HG02840 (cell line): ENCODE measurements around the gene TSPAN19.
"Not testable (repeated sequence)": the region's sequence is repeated elsewhere in the genome, so short reads cannot be mapped to it uniquely, and the experiment has no call there.

Source experiments
- ATAC-seq: cut with Tn5 transposase; IDR thresholded peaks from one replicate; pipeline ENCODE4 v1.9.1; 2021; ENCODE audit warnings: mild to moderate bottlenecking, moderate library complexity, moderate number of reproducible peaks; ENCODE audit not compliant: unreplicated experiment, low FRiP score

Gene TSPAN19

DNA sequence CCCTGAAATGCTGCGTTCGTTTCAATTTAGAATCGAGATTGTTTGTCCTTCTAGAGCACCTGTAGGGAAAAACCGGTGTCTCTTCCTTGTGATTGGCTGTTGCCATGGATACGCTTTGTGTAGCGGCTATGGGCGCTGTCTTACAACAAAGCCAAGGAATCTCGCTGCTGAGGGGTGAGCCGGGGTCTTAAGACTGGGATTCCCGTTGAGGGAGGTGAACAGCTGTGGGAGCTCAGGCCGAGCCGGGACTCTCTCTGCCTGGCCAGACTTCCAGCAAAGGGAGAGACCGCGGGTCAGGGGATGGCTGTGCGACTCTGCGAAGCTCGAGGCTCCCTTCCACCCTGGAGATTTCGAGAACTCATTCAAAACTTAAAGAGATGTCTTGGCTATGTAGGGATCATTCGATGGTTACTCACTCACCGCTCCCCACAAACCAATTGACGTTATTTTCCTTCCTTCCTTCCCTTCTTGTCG, at the start of gene TSPAN19, which contains the start of gene LRRIQ1:
Gene TSPAN19 (minus strand): TSS at position 44 of the 474 bp plus-strand sequence. CDS start 6,331 bp downstream, outside the sequence.
Gene LRRIQ1 (plus strand): TSS at position 118 of the 474 bp plus-strand sequence. CDS start 1,826 bp downstream, outside the sequence.
- peak; percentile 89 for ATAC-seq

DNA sequence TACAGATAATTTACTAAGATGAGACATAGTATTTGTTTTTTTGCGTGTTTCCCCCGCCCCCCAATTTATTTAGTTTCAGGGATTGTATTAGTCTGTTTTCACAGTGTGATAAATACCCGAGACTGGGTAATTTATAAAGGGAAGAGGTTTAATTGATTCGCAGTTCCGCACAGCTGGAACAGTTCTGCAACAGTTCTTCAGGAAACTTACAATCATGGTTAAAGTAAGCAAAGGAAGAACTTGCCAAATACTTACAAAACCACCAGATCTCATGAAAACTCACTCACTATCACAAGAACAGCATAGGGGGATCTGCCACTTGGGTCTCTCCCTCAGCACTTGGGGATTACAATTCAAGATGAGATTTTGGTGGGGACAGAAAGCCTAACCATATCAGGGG, 49.0 kb upstream of the TSPAN19 start:
- ATAC-seq: no peak

DNA sequence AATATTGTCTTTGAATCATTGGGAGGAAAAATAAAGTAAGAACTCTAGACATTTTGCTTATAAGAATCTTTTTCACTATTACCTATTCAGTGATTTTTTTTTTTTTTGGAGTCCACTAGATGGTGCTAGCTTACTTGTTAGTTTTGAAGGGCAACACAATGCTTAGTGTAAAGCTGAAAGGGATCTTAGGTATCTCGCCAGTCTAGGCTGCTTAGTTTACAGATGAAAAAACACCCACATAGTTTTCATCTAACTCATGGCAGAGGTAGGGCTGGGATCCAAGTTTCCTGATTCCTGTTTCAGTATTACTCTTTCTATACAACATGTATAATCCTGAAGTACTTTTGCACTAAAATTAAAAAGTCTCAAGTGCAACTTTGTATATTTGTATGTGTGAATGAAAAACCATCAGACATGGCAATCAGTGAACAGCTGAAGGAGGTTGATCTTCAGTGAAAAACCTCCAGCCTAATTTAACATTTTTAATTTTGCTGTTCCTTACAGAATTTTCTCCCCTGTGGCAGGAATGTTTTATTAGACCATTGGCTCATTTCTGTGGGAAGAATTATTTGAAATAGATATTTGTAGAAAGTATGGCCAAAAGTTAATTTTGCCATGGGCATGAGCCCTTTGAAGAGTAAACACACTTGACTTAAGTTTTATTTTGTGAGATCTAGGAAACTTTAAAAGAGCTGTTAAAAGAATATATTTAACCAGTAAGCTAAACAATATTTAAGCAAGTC, 40.8 kb upstream of the TSPAN19 start:
- ATAC-seq: no peak

DNA sequence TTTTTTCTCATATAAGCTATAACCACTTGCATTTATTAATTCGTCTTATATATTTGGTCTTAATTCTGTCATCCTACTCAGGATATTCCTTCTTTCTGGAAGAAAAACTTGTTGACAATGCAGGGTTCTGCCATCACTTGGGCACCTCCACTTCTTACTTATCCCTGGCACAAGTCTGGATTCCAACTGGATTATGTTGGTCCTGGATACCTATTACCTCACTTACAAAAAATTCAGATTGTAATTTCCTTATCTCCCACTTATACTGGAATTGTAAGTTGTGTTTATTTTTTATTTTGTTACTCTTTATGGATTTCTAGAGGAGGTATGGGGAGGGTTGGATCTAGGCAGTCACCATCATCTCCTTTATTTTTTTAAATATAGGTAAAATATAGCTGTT, 36.7 kb upstream of the TSPAN19 start:
- ATAC-seq: no peak

DNA sequence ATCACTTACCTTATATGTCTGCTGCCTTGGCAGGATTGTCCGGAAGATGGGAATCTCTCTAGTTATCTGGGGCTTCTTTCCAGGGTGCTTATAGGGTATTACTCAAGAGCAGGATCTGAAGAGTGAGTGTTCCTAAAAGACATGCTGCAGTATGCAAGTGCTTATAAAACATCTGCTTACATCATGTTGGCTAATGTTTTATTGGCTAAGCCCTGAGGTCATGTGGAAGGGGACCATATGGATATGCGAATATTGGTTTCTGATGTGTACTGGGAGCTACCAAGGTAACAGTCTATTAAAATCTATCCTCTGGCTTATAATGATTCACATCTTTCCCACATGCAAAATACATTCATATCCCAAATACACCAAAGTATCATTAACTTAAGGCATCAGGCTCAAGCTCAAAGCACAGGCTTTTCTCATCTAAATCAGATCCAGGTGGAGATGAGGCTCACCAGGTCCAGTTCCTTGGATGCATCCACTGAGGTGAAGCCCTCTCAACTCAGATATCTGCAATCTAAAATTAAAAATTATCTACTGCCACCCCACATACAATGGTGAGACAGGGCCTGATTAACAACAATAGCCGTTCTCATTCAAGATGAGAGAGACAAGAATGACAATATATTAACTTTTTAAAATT, 29.9 kb upstream of the TSPAN19 start:
- ATAC-seq: no peak

DNA sequence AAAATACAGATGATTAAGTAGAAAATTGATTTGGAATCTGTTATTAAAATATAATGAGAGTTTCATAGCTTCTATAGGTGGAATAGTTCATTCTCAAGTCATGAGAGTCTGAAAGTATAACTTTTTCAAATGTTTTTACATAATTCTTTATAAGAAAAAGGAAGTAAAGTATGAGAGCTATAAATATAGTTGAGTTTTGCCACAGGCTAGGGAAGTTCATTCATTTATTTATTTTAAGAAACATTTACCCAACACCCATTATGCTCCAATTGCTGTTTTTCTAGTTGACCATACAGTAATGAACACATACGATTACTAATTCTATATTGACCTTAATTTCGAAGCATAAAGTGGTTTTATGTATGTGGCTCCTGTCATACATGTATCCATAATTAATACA, 24.8 kb upstream of the TSPAN19 start:
- no peak for ATAC-seq

DNA sequence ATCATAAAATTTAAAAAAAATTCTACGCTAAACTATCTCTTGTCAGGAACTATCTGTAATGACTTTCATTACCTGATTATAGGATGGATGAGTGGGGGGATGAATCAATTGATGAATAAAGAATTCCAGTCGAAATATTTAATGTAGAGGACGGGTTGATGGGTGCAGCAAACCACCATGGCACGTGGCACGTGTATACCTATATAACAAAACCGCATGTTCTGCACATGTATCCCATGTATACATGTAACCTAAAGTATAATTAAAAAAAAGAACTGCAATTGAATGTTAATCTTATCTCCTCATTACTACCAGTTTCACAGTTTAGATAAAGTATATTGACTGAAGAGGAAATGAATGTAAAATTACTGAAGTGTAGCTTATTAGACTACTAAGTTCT, 23.5 kb upstream of the TSPAN19 start:
- ATAC-seq: no peak

DNA sequence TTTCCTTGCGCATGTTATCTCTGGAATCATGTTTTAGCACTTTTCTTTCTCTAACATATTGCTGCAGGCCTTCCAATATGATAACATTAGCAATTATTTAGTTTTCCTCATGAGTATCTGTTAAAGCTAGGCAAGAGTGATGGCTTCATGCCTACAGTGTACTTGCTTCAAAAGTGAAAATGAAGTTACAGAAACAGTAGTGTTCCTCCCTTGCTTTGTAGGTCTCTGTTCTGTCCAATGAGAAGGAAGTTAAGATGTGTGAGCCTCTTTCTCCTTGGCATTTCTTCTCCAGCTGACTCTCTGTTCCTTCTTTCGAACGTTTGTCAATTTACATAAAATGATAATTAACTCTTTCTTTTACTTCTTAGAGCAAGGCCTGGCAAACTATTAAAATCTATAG, 22.3 kb upstream of the TSPAN19 start:
- ATAC-seq: no peak

DNA sequence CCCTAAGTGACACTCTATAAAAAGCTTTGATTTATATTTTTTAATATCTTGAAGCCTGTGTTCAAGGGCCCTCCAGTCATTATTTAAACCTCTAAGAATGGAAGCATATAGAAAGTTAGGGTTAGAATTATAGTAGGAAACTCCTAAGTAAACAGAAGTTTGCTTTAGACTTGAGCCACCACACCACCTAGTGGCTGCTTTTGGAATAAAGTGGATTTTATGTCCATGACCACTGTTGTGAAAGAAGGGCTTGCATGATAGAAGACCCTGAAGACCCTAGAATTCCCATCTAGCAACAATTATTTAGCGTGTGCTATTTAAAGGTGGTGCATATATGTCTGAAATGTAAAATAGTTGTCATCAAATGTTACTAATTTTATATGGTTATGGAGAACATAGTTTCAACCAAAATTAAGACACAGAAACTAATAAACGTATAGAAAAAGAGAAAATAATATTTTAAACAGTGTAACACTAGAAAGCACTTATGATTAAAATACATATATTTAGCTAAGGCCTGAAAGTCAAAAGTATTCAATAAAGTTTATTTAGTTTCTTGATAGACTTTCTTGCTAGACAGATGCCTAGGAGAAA, 21.4 kb upstream of the TSPAN19 start:
- peak; percentile 69 for ATAC-seq

DNA sequence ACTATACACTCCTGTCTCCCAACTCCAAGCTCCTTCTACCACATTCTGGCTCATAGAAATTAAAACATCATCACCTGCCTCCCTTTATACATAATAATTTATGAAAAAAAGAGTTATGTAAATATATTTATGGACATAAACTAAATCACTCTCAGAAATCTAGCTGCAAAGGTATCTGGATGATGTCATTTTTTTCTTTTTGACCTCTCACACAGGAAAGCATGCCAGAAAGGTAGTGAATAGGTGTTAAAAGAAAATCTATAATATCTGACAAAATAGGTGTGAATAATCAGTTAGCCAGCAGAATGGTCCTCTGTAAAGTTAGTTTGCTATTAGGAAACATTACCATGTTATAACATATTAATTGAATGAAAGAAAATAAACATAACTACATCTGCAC, 7.8 kb upstream of the TSPAN19 start:
- ATAC-seq: no peak

DNA sequence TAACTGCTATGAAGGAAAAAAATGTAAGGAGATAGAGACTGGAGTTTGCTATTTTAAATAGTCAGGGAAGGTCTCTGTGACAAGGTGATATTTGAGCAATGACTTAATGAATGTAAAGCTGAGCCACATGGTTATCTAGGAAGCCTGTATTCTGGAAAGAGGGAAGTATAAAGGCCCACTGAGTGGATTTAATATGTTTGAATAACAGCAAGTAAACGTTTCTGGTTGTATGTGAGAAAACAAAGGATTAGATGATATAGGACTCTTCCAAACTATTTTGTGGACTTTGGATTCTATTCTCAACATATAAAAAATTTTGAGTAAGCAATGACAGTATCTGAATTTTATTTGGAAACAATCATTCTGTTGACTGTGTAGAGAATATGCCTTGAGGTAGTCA, 5.3 kb upstream of the TSPAN19 start:
- ATAC-seq: no peak

DNA sequence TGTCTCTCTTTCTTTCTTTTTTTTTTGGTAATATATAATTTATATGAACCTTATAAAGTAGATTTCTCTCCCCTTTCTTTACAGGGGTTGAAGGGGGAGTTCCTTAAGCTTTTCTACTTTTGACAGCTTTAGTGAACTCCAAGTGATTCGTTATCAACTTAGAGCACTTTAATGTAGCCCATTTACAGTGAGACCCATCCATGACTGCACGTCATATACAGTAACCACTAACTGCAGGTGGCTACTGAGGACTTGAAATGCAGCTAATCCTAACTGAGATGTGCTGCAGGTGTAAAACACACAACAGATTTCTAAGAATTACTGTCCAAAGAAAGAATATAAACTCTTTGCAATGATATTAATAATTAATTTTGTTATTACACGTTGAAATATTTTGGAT, 656 bp upstream of the TSPAN19 start:
- peak; percentile 15 for ATAC-seq

DNA sequence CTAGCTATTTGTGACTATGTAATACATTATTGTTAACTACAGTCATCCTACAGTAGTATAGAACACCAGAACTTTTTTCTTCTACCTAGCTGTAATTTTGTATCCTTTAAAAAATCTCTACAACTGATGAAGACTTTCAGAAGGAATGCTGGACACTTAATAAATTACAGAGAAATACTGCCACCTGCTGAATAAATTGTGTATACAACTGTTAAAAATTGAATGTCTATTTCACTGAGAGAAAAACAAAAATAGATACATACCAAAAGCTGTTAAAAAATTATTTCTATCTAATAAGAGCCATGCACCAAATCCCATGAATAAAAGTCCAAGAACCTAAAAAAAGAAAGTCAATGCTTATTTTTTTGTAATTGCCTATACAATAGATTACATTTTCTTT, 6.6 kb downstream of the TSPAN19 start:
- no peak for ATAC-seq

DNA sequence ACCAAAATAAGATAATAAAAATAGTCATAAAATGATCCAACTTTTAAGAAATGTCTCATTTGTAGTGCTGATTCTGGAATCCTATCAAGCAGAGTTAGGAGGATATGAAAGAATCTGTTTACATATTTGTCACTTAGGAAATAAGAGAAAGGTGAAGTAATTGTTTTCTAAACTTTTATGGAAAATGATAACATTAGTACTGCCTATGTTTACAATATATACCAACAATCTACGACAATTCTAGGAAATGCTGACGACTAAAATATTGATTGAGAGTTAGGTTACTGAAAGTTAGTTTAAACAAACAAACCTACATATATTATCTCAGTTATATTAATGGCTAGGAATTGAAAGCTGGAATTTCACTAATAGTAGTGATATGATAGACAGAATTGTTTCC, 18.0 kb downstream of the TSPAN19 start:
- ATAC-seq: no peak

DNA sequence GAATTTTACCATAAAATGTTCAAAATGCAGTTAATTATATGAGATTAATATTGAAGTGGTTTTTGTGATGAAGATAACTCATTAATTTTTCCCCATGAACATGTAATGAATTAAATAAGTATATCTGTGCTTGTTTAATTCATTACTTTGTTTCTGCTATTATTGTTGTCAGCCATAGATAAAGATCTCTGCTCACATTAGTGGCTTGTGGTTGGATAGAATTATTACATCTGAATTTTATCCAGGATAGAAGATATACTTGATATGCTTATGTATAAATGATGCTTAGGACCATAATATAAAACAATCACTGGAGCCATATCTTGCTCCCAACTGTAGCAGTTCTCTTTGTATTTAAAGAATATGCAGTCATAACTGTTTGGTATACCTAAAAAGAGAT, 18.5 kb downstream of the TSPAN19 start:
- no peak for ATAC-seq

DNA sequence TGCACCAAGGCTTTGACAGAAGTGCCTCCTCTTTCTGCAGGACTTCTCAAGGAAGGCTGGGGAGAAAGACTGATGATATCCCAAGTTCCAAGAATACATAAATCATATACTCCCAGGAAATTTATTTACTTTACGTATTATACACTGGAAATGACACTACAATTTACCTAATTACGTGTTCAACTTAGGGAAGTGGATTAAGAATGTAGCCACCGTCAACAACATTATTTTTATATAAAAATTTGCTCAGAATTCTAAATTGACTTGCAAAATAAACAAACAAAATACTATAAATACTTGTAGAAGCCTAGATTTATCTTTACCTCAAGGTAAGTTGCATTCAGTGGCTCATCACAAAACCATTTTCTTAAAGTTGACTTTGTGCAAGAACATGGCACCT, 18.9 kb downstream of the TSPAN19 start:
- no peak for ATAC-seq

DNA sequence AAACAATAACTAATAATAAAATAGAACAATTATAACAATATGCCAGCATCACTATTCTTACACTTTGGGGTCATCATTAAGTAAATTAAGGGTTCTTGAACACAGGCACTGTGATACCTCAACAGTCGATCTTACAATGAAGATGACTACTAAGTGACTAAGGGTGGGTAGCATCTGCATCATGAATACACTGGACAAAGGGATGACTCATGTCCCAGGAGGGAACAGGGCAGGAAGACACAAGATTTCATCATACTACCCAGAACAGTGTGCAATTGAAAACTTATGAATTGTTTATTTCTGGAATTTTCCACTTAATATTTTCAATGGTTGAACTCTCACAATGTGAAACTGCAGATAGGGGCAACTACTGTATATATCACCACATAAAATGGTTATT, 19.7 kb downstream of the TSPAN19 start:
- no peak for ATAC-seq

DNA sequence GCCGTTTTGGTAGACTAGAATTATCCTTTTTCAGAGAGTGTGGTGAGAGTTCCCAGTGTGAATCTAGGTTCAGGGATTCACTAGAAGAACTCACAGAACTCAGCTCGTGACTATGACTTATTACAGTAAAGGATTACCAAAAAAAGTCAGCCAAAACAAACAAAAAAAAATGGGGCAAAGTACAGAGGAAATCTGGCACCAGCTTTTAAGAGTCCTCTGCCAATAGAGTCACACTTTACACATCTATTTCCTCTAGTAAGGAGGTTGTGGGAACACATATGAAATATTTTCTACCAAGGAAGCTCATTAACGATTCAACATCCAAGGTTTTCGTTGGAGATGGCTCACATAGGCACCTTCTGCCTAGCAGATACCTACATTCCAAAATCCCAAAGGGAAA, 28.2 kb downstream of the TSPAN19 start:
- no peak for ATAC-seq

DNA sequence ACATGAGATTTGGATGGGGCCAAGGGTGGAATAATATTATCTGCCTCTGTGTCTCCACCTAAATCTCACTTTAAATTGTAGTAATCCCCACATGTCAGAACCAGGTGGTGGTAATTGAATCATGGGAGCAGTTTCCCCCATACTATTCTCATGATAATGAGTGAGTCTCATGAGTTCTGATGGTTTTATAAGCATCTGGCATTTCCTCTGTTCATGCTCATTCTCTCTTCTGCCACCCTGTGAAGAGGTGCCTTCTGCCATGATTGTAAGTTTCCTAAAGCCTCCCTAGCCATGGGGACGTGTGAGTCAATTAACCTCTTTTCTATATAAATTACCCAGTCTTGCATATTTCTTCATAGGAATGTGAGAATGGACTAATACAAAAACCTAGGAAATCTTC, 29.9 kb downstream of the TSPAN19 start:
- ATAC-seq: no peak

DNA sequence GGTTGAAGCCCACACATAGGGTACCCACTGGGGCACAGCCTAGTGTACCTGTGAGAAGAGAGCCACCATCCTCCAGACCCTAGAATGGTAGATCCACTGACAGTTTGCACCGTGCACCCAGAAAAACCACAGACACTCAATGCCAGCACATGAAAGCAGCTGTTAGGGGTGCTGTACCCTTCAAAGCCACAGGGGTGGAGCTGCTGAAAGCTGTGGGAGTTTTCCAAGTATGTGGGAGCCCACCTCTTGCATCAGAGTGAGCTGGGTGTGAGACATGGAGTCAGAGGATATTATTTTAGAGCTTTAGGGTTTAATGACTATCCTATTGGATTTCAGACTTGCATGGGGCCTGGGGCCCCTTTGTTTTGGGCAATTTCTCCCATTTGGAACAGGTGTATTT, 30.5 kb downstream of the TSPAN19 start:
- ATAC-seq: no peak

DNA sequence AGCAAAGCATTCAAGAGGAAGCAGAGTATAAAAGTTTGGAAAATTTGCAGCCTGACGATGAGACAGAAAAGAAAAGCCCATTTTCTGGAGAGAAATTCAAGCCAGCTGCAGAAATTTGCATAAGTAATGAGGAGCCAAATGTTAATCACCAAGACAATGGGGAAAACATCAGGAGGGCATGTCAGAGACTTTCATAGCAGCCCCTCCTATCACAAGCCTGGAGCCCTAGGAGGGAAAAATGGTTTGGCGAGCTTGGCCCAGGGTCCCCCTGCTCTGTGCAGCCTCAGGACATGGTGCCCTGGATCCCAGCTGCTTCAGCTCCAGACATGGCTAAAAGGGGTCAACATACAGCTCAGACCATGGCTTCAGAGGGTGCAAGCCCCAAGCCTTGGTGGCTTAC, 31.0 kb downstream of the TSPAN19 start:
- ATAC-seq: not testable (repeated sequence)

DNA sequence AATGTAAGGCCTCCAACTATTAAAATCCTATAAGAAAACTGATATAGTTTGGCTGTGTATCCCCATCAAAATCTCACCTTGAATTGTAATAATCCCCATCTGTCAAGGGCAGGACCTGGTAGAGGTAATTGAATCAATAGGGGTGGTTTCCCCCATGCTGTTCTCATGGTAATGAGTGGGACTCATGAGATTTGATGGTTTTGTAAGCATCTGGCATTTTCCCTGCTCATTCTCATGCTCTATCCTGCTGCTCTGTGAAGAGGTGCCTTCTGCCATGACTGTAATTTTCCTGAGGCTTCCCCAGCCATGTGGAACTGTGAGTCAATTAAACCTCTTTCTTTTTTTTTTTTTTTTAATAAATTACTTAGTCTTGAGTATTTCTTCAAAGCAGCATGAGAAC, 31.9 kb downstream of the TSPAN19 start:
- no peak for ATAC-seq
